GM10248 (cell line): ENCODE data around the gene ATP9A.
"Not testable (repeated sequence)": the region's sequence is repeated elsewhere in the genome, so short reads cannot be mapped to it uniquely, and the experiment has no call there.

Source experiments
- CTCF ChIA-PET: fragments of 300-600 bp; sonication (Branson Sonifier 250); formaldehyde crosslinking; extraction: SDS; loops from one replicate; lab custom pipeline; 2021; ENCODE audit warnings: antibody characterized with exemption; lab: Yijun Ruan, JAX
- POLR2A ChIA-PET: fragments of 350-650 bp; sonication (Branson Sonifier 250); formaldehyde crosslinking; extraction: SDS; loops from one replicate; lab custom pipeline; 2020; ENCODE audit warnings: antibody characterized with exemption; lab: Yijun Ruan, JAX
- DNase-seq: peaks from one replicate; pipeline ENCODE4 v3.0.0; 2012; ENCODE audit errors: extremely low spot score
- TF ChIP-seq, protein P1 (sequence below): IDR thresholded peaks from 2 replicates; pipeline ENCODE4 v1.5.1; 2012; ENCODE audit warnings: mild to moderate bottlenecking, low read depth; ENCODE audit errors: extremely low read depth, missing control alignments, control extremely low read depth

ATP9A gene, protein sequence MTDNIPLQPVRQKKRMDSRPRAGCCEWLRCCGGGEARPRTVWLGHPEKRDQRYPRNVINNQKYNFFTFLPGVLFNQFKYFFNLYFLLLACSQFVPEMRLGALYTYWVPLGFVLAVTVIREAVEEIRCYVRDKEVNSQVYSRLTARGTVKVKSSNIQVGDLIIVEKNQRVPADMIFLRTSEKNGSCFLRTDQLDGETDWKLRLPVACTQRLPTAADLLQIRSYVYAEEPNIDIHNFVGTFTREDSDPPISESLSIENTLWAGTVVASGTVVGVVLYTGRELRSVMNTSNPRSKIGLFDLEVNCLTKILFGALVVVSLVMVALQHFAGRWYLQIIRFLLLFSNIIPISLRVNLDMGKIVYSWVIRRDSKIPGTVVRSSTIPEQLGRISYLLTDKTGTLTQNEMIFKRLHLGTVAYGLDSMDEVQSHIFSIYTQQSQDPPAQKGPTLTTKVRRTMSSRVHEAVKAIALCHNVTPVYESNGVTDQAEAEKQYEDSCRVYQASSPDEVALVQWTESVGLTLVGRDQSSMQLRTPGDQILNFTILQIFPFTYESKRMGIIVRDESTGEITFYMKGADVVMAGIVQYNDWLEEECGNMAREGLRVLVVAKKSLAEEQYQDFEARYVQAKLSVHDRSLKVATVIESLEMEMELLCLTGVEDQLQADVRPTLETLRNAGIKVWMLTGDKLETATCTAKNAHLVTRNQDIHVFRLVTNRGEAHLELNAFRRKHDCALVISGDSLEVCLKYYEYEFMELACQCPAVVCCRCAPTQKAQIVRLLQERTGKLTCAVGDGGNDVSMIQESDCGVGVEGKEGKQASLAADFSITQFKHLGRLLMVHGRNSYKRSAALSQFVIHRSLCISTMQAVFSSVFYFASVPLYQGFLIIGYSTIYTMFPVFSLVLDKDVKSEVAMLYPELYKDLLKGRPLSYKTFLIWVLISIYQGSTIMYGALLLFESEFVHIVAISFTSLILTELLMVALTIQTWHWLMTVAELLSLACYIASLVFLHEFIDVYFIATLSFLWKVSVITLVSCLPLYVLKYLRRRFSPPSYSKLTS

DNA sequence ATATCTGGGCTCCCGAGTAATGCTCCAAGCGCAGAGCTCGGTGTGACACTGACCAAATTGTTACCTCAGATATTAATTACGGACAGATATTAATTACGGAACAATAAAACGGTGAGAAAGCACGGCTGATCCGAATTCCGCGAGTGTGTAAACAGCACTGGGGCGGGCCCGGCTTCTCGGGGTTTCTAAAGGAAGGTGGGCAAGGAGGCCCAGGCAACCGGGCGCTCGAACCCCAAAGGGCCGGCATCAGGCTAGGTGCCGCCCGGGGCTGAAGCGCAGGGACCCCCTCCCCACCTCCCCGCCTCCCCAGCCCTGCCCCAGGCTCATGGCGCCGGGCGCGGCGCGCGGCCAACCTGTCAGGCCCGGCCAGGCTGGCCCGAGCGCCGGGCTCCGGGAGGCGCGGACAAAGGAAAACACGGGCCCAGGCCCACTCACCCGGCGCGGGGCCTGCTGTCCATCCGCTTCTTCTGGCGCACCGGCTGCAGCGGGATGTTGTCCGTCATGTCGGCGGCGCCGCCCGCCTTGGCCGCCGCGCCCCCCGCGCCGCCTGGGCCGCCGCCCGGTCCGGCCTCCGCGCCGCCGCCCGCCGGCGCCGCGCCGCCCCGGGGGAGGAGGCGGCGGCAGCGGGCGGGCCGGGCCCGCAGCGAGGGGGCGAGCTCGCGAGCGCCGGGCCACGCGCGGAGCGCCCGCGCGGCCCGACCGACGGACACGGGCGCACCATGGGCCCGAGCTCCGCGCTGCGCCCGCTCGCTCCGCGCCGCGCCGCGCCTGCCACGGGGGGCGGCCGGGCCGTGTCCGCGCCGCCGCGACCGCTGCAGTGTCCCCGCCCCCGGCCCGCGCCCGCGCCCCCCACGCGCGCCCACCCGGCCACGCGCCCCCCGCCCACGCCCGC, at the start of gene ATP9A:
Gene ATP9A, minus strand, starts transcription at position 524 of the 892 bp plus-strand sequence. Its CDS starts 21 bp downstream, at position 503.
- POLR2A ChIA-PET: no interaction called here
- no peak for DNase-seq
- CTCF ChIA-PET: no interaction called here
- TF ChIP-seq, protein P1, sequence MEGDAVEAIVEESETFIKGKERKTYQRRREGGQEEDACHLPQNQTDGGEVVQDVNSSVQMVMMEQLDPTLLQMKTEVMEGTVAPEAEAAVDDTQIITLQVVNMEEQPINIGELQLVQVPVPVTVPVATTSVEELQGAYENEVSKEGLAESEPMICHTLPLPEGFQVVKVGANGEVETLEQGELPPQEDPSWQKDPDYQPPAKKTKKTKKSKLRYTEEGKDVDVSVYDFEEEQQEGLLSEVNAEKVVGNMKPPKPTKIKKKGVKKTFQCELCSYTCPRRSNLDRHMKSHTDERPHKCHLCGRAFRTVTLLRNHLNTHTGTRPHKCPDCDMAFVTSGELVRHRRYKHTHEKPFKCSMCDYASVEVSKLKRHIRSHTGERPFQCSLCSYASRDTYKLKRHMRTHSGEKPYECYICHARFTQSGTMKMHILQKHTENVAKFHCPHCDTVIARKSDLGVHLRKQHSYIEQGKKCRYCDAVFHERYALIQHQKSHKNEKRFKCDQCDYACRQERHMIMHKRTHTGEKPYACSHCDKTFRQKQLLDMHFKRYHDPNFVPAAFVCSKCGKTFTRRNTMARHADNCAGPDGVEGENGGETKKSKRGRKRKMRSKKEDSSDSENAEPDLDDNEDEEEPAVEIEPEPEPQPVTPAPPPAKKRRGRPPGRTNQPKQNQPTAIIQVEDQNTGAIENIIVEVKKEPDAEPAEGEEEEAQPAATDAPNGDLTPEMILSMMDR: no peak

DNA sequence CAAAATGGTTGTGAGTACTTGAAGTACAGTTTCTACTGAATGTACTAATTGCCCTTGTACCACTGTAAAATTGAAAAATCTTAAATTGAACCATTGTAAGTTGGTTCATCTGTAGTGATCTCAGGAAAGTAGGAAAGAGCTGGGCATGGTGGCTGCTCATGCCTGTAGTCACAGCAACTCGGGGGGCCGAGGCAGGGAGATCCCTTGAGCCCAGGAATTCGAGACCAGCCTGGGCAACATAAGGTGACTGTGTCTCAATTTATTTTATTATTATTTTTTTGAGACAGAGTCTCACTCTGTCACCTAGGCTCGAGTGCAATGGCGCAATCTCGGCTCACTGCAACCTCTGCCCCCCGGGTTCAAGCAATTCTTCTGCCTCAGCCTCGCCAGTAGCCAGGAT, 48.7 kb upstream of the ATP9A start:
- CTCF ChIA-PET, POLR2A ChIA-PET, DNase-seq: not testable (repeated sequence)

GRCh38 chr20:51815383-51816076, 47.3 kb upstream of the ATP9A start:
- DNase-seq: no peak
- TF ChIP-seq, protein P1: no peak
- POLR2A ChIA-PET: no interaction called here
- CTCF ChIA-PET: no interaction called here

- ChIA-PET CTCF (interaction anchor here (0.8 kb wide), 1 partner anchor 16 kb away, joined by 4 read pairs; no protein-coding TSS in a partner anchor), POLR2A (no interaction called here)
- no peak for DNase-seq
- TF ChIP-seq, protein P1: no peak
These were observed 44.7 kb upstream of the ATP9A start for GRCh38 chr20:51812861-51813260.

GRCh38 chr20:51811514-51812128, 43.4 kb upstream of the ATP9A start:
- CTCF ChIA-PET: no interaction called here
- TF ChIP-seq, protein P1: no peak

DNA sequence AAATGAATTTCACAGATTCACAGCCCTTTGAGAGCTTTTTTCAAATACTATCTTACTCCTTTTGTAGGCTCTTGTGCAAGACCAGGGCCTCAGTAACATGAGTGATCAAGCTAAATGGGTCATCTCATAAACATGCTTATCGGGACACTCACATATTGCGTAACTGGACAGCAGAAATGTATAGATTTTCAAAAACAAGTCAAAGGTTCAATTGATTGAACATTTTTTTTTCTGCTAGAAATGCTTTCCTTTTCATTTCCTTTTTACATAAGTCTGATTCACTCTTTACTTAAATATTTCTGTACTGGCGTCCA, 42.8 kb upstream of the ATP9A start:
- POLR2A ChIA-PET: no interaction called here
- DNase-seq: no peak
- CTCF ChIA-PET: no interaction called here
- TF ChIP-seq, protein P1: no peak

More at GRCh38 chr20:51811514-51812128, 43.4 kb upstream of the ATP9A start:
- POLR2A ChIA-PET: no interaction called here
- no peak for DNase-seq
